Measurements from ENCODE around the gene FBXL16. TPM values are rescaled to one million over a fixed set of nuclear protein-coding genes. Genes with fewer than 3 reads are reported as not detected.

Gene FBXL16
- total and polyA plus RNA-seq, 2 of the 13 experiments (the other 11 are each of a cell fraction or from before 2014, with no cell fraction given), result 0.22 to 2.0 TPM

DNA sequence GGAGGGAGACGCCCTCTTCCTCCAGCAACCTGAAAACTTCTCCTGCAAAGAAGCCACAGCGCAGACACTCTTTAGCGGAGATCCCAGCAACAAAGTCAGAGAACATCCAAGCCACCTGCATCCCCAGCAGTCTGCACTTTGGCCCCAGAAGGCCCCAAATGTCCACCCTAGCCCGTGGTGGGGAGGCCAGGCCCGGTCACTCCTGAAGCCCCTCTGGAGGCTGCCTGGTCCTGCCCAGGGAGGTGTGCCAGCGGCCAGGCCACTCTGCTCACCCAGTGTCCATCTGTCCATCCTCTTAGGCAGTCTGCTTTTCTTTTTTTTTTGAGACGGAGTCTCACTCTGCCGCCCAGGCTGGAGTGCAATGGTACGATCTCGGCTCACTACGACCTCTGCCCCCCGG is 26.7 kb upstream of the FBXL16 start (continued):
- TF ChIP-seq, protein P1, sequence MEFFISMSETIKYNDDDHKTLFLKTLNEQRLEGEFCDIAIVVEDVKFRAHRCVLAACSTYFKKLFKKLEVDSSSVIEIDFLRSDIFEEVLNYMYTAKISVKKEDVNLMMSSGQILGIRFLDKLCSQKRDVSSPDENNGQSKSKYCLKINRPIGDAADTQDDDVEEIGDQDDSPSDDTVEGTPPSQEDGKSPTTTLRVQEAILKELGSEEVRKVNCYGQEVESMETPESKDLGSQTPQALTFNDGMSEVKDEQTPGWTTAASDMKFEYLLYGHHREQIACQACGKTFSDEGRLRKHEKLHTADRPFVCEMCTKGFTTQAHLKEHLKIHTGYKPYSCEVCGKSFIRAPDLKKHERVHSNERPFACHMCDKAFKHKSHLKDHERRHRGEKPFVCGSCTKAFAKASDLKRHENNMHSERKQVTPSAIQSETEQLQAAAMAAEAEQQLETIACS (CRISPR knock-in tag; IDR thresholded peaks at IDR 0.05), result no peak
- TF ChIP-seq PAX8 (CRISPR knock-in tag; IDR thresholded peaks at IDR 0.05; ENCODE audit: borderline replicate concordance) (no peak), MIER2 (CRISPR knock-in tag; IDR thresholded peaks at IDR 0.05) (no peak)

- POLR2A ChIA-PET, result interaction anchor here (2.0 kb wide), 1 partner anchor 10 kb away, joined by 7 read pairs; the partner anchor contains the start of gene ANTKMT
- no peak overlapping the region for H3K9ac ChIP-seq (ENCODE audit: insufficient read depth, low read depth, low read length)
- H3K36me3 ChIP-seq (replicated peaks in 1 of 2; ENCODE audit: control insufficient read depth in 1 of 2, insufficient read depth in 2 of 2, low read length in 2 of 2), result peaks cover 3 to 15% of the 10 kb centered on the region in 2 experiments; a peak in 2 of 5 replicates
- DNase-seq (ENCODE audit: low spot score), result no peak
- no peak overlapping the region for H2AFZ ChIP-seq (ENCODE audit: low read length)
- H3K27ac ChIP-seq (ENCODE audit: extremely low read length, insufficient read depth, low read length), result no peak overlapping the region
- no peak overlapping the region for H3K4me2 ChIP-seq (ENCODE audit: low read depth, low read length)
- CTCF ChIA-PET (ENCODE audit: low intra/inter-chr PET ratio, low total read pairs), result no interaction called here
- WGBS (ENCODE audit: low lambda C conversion rate), result 90% methylated on average over 7 of the region's 22 CpGs
- TF ChIP-seq POLR2A (IDR thresholded peaks at IDR 0.05; ENCODE audit: insufficient read depth in 1 of 2, low read depth in 2 of 2, low read length in 2 of 2) (0 out of 4 replicates have a peak, but pooled peaks of 1 of the 2 experiments have one; percentile 8), HDAC1 (CRISPR knock-in tag; IDR thresholded peaks at IDR 0.05) (no peak), CHD4 (IDR thresholded peaks at IDR 0.05; ENCODE audit: borderline replicate concordance, low read length) (no peak)
- peaks cover 0 to 3% of the 10 kb centered on the region in 2 experiments; a peak in 1 of 5 replicates for H3K27me3 ChIP-seq (ENCODE audit: control insufficient read depth in 1 of 2, insufficient read depth in 2 of 2, low read length in 2 of 2)
- no TSS peak for BruUV-seq (replicated peaks)
- in situ Hi-C loops (cut with HindIII; ENCODE audit: extremely low pct_ligation_motif_present, low pct_unique_long_range_greater_than_20kb) (no loop called here), intact Hi-C loops (cut with micrococcal nuclease; ENCODE audit: unreplicated experiment) (no loop called here)
- peaks cover 11% of the 10 kb centered on the region for H3K4me1 ChIP-seq (ENCODE audit: insufficient read depth, low read length)
- 0 out of 2 replicates have a peak, but pooled peaks cover 2% of the 10 kb centered on the region for H4K20me1 ChIP-seq (ENCODE audit: insufficient read depth, low read length)
- no peaks in the 10 kb centered on the region for H3K79me2 ChIP-seq (ENCODE audit: insufficient read depth, low read length)
- H3K9me3 ChIP-seq (ENCODE audit: low read length), result no peaks in the 10 kb centered on the region
- FAIRE-seq, result no peak
- ATAC-seq, result no peak
- no peak overlapping the region for H3K4me3 ChIP-seq (replicated peaks in 1 of 3; ENCODE audit: insufficient read depth in 1 of 3, low read depth in 2 of 3, low read length in 3 of 3)
These were observed 25.3 kb upstream of the FBXL16 start for GRCh38 chr16:730666-731509.
